ENCODE results near the gene JPT1.
"Not testable (repeated sequence)": the region's sequence is repeated elsewhere in the genome, so short reads cannot be mapped to it uniquely, and the experiment has no call there.

Gene JPT1, protein sequence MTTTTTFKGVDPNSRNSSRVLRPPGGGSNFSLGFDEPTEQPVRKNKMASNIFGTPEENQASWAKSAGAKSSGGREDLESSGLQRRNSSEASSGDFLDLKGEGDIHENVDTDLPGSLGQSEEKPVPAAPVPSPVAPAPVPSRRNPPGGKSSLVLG

DNA sequence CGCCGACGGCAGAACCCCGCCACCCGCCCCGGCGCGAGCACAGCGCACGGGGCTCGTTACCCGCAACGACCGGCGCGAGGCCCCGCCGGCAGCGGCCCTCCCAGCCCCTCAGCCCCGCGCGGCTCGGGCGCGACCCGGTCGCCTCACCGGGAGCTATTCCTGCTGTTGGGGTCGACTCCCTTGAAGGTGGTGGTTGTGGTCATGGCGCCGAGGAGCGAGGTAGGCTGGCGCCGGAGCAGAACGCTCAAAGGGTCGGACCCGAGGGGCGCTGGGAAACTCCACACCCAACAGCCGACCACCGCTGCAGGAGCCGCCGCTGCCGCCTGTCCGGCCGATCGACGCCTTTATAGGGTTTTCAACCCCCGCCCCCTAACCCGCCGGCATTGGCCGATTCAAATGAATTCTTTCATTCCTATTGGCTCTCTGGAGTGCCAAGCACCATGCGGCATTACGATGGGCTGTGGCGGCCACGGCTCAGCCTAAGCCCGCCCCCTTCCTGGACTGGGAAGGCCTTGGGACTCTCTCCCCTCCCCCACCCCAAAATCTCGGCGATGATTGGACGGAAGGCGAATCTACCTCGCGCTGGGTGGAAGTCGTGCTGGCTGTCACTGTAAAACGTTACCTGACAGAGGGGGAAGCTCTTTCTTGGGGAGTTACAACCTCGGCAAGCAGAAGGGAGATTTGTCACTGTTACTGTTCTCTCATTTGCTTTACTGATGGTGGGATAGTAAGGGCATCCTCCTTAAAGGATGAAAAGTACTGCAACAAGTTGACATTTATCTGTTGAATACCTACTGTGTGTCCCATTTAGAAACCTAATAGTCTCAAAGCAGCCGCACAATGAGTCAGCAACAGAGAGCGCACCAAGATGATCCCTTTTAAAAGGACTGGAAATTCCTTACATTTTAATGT lies at the start of gene JPT1:
TSS of gene JPT1 (minus strand) at position 318 of the 912 bp plus-strand sequence. CDS start at position 203, 115 bp downstream.
- DNase-seq: peak; percentile 95

DNA sequence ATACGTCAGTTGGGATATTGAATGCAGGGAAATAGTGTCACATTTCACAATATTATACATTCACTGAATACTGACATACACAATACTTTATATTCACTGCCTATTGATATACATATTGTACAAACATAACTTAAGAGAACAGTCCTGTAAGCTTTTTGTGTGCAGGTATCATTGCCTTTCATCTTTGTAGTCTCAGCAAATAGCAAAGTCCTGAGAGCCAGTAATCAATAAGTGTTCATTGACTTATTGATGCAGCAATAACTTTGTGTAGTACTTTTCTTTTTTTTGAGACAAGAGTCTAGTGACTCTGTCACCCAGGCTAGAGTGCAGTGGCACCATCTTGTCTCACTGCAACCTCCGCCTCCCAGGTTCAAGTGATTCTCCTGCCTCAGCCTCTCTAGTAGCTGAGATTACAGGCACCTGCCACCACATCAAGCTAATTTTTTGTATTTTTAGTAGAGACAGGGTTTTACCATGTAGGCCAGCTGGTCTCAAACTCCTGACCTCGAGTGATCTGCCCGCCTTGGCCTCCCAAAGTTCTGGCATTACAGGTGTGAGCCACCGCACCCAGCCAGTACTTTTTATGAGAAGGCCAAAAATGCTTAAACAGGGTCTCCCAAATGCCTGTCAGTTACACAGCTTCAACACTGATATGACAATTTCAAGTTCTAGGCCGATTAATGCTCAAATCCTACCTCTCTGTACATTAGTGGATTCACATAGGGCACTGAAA lies 45.7 kb upstream of the JPT1 start:
- no peak for DNase-seq

DNA sequence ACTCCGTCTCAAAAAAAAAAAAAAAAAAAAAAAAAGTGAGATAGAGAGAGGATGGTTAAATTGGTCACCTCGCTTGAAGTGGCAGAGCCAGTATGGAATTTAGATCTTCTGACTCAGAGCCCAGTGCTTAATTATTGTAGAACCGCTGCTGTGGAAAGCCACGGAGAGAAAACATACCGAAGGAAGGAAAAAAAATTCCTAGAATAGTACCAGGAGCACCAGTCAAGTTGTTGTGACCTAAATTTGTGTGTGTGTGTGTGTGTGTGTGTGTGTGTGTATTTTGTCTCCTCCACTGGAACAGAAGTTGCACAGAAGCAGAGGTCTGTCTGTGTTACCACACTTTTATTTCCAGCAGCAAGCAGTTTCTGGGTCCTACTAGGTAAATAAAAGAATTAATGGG lies 40.6 kb upstream of the JPT1 start:
- DNase-seq: no peak

DNA sequence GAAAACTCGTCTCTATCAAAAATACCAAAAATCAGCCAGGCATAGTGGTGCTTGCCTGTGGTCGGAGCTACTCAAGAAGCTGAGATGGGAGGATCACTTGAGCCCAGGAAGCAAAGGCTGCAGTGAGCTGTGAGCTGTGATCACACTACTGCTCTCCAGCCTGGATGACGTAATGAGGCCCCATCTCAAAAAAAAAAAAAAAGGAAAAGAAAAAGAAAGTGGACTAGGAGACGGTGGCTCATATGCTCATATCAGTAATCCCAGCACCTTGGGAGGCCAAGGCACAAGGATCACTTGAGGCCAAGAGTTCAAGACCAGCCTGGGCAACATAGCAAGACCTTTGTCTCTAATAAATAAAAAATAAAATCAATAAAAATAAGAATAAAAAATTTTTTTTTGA lies 37.3 kb upstream of the JPT1 start:
- DNase-seq: no peak

DNA sequence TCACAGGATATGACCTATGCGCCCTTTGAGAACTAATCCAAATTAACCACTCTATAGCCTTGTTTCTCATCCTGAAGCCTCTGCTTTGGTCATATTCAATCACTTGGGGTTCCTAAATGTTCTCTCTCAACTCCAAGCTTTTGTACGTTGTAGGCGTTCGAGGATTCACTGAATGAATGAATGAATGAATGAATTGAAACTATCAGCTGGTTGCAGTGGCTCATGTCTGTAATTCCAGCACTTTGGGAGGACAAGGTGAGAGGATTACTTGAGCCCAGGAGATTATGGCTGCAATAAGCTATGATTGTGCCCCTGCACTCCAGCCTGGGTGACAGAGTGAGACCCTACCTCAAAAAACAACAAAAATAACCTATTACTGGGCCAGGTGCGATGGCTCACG lies 34.3 kb upstream of the JPT1 start:
- DNase-seq: no peak

DNA sequence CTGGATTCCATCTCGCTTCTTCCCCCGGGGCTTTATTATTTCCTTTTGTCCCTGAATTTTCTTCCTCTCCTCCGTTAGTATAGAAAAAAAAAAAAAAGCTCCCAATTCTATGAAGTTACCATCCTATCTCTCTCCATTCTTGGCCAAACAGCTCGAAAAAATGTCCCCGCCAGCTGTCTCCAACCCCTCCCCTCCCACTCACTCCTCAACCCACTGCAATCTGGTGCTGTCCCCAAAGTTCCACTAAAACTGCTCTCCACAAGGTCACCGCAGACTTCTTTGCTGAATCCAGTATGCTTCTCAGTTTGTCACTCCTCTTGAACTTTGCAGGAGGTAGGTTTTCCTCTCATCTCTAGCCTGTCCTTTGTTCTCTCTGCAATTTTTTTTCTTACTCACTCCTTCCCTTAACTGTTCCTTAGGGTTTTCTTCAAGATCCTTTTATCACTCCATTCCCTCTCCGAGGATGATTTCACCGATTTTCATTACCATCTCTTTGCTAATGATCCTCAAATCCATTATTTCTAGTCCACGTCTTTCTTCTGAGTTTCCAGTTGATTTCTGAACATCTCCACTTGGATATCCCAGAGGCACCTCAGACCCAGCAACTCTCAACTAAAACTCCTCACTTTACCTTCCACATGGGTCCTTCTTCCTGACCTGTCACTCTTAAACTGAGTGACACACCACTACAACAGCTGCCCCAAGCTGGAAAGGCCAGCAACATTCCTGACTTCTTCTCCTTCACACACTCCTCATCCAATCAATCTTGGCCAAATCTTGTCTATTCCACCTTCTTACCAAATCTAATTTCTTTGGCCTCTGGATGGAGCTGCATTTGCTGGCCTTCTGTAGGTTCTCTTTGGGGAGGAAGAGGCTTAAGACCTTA lies 29.9 kb upstream of the JPT1 start:
- no peak for DNase-seq

DNA sequence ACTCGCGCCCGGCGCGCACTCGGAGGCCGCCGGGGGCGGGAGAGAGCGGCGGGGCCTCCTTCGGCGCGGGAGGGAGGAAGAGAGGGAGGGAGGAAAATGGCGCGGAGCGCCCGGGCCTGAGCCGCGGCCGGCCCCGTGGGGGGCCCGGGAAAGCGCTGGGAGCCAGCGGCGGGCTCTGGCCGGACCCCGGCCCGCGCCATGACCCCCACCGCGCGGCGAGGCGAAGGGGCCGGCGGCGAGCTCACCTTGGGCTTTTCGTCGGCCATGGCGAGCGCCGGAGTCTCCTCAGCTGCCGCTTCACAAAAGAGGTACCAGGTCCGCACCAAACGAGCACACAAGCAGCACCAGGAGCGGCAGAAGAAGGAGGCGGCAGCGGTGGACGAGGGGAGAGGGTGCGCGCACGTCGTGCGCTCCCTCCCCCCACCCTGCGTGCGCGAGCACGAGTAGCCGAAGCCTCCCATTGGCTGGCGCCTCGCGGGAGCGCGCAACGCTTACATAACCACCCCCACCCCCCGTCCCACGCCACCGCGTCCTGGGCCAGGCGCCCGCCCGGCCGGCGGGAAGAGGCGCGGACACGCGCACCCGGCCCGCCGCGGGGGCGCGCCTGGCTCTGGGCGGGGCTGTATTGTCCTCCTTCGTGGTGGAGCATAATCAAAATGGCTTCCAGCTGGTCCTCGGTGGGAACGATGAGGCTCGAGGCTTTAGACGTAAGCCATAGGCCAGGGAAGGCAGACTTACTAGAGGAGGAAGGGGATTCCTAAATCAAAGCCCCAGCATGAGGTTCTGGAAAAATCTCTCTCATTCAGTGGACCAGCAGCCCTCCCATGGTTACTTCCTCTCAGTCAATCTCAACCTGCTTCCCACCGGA lies 28.5 kb upstream of the JPT1 start, which contains the start of gene SUMO2:
TSS of gene SUMO2 (minus strand) at position 391 of the 868 bp plus-strand sequence. CDS start at position 266, 125 bp downstream.
- peak; percentile 96 for DNase-seq

DNA sequence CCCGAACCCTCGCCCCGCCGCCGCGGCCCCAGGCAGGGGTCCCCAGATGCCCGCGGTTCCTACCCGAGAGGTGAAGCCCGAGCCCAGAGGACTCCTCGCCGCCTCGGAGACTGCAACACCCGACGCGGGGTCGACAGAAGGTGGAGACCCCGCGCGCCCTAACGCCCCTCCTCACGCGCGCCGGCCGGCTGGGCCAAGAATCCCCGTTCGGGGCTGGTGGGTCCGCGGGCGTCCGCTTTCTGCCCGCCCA lies 27.9 kb upstream of the JPT1 start:
- DNase-seq: no peak

DNA sequence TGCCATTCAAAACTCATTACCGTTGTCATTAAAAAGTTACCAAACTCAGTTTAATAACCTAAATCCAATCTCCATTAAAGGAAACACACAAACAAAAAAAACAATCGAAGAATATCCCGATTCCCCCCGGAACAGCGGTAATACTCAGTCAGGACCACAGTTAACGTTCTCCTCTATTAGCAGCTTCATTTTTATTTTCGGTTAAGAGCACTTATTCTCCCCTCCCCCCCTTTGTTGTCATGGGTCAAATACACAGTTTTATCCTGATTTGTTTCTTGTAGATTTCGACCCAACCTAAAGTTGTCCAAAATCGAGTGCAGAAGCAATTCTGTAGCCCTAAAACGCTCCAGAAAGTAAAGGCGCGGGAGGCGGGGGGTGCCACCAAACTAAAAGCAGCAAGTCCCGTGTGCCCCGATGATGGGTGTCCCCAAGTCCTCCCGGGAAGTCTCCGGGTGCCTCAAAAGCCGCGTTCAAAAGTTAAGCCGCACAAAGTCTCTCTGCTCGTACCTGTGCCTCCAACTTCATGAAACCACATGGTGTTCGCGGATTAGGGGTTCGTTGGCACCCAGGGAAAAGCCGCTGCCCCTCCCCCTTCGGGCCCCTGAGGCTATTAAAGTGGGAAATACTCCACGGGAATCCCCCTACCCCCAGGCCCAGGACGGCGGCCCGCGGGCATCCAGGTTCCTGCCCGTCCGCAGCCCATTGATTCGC lies 27.5 kb upstream of the JPT1 start:
- DNase-seq: peak; percentile 45

DNA sequence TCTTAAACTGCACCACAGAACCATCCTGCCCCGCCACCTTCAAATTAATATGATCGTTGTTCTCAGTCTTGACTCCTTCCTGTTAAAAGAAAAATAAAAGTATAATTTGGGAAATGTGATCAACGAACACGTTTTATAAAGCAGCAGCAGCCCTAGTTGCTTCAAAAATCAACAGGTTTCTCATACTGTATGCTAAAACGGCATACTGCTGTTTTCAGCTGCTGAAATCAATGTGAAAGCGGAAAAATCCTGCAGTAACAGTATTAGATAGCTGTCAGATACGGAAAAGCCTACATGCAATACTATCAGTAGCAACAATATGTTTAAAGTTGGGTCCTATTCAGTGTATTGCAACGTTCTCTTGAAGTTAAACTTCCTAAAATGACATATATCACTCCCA lies 26.8 kb upstream of the JPT1 start:
- DNase-seq: no peak

DNA sequence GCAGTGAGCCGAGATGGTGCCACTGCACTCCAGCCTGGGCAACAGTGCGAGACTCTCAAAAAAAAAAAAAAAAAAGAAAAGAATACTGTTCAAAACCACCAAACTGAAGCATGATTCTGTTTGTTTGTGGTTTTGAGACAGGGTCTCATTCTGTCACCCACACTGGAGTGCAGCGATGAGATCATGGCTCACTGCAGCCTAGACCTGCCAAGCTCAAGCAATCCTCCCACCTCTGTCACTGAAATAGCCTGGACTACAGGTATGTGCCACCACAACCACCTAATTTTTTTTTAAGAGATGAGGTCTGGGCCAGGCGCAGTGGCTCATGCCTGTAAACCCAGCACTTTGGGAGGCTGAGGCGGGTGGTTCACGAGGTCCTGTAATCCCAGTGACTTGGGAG lies 24.1 kb upstream of the JPT1 start:
- DNase-seq: no peak

DNA sequence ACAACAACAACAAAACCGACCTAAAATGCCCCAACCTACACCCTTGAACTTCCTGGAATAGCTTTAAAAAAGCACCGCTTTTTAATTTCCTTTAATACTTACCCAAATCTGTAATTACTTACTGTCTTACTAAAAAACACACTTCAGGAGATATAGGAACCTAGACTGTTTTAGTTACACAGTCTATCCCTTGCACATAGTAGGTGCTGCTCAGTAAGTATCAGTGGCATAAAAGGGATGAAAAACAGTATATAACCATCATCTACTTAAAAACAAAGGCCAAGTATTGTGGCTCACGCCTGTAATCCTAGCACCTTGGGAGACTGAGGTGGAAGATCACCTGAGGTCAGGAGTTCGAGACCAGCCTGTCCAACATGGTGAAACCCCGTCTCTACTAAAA lies 22.3 kb upstream of the JPT1 start:
- DNase-seq: no peak

DNA sequence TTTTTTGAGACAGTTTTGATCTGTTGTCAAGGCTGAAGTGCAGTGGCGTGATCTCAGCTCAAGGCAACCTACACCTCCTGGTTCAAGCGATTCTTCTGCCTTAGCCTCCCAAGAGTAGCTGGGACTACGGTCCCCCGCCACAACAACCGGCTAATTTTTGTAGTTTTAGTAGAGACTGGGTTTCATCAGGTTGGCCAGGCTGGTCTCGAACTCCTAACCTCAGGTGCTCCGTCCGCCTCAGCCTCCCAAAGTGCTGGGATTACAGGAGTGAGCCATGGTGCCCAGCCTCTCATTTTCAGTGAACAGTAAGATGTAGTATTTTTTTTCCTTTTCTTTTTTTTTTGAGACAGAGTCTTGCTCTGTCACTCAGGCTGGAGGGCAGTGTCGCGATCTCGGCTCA lies 20.7 kb upstream of the JPT1 start:
- no peak for DNase-seq

DNA sequence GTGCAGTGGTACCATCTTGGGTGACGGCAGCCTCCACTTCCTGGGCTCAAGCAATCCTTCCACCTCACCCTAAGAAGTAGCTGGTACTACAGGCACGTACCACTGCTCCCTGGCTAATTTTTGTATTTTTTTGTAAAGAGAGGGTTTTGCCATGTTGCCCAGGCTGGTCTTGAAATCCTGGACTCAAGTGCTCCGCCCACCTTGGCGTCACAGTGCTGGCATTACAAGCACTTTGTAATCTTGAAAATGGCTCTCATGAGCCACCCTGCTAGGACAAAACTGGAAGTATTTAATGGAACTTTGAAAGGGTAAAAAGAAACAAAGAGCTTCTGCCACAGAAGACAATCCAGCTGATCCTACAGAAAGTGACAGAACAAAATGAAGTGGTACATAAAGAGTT lies 19.2 kb upstream of the JPT1 start:
- no peak for DNase-seq

DNA sequence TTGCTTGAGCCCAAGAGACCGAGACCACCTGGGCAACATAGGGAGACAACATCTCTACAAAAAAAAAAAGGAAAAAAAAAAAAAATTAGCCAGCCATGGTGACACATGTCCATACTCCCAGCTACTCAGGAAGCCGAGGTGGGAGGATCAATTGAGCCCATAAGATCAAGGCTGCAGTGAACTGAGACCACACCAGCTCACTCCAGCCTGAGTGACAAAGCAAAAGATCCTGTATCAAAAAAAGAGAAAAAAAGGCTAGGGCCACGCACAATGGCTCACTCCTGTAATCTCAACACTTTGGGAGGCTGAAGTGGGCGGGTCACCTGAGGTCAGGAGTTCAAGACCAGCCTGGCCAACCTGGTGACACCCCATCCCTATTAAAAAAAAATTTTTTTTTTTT lies 14.7 kb upstream of the JPT1 start:
- DNase-seq: no peak

DNA sequence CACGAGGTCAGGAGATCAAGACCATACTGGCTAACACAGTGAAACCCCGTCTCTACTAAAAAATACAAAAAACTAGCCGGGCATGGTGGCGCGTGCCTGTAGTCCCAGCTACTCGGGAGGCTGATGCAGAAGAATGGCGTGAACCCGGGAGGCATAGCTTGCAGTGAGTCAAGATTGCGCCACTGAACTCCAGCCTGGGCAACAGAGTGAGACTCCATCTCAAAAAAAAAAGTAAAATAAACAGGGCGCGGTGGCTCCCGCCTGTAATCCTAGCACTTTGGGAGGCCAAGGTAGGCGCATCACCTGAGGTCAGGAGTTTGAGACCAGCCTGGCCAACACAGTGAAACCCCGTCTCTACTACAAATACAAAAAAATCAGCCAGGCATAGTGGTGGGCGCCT lies 10.3 kb upstream of the JPT1 start:
- DNase-seq: not testable (repeated sequence)

DNA sequence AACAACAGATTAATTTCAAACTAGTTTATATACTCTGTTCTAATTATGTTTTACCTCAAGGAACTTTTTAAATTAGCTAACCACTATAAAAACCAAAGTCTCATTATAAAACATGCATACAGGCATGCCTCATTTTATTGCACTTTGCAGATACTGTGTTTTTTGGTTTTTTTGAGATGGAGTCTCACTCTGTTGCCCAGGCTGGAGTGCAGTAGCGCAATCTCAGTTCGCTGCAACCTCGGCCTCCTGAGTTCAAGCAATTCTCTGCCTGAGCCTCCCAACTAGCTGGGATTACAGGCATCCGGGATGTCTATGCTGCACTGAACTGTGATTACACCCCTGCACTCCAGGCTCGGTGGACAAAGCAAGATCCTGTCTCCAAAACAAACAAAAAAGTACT lies 8.8 kb upstream of the JPT1 start:
- no peak for DNase-seq

DNA sequence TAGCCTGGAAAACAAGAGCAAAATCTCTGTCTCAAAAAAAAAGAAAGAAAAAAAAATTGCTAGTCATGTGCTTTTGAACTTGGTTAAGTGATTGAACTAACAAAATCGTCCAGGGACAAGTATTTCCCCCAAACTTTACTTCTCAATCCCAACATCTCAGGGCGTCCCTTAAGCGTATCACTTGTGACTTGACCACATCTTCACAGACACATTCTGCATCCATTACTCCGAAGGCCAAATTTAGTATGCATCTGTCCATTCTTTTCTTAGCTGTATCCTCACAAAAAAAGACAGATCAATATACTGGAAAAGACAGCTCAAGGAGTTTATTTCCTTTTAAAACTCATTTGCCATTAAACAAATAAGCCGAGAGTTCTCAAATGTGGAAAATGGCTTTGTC lies 5.9 kb upstream of the JPT1 start:
- DNase-seq: no peak

DNA sequence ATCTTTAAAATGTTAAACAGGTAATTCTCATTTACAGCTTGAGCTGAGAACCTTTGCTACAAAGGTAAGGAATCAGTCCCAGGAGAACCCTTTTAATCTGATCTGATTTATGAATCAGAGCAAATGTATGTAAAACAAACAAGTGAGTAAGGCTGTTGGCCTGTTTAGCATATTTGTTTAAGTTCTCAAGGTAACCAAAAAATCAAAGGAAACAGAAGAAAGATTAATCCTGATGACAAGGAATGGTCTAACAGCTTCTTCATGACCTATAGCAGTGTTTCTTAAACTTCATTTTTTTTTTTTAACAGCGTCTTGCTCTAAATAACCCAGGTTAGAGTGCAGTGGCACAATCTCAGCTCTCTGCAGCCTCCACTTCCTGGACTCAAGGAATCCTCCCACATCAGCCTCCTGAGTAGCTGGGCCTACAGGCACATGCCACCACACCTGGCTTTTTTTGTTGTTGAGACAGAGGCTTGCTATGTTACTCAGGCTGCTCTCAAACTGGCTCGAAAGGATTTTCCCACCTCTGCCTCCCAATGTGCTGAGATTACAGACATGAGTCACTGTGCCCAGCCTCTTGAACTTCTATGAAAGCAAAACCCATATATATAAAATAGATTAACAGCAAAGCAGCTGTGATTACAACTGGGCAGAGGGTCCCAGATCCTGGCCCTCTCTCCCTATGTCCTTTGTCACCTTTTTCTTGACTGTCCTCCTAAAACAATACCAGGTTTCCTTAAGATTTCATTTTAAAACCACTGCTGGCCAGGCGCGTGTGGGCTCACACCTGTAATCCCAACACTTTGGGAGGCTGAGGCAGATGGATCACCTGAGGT lies 5.1 kb upstream of the JPT1 start:
- DNase-seq: no peak

DNA sequence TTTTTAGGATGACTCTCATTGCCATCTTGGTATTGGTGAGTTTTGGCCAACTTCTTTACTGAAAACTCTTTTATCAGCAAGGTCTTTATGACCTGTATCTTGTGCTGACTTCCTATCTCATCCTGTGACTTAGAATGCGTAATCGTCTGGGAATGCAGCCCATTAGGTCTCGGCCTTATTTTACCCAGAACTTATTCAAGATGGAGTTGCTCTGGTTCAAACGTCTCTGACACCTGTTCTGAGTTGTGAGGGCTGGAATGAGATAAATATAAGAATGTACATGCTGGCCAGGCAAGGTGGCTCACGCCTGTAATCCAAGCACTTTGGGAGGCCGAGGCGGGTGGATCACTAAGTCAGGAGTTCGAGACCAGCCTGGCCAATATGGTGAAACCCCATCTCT lies 4.2 kb upstream of the JPT1 start:
- DNase-seq: not testable (repeated sequence)
